GM10266 (cell line): ENCODE measurements around the gene VTI1A.

Experiments
- DNase-seq: peaks from one replicate; pipeline ENCODE4 v3.0.0; 2012; ENCODE audit errors: extremely low spot score
- TF ChIP-seq, protein P1 (sequence below): IDR thresholded peaks from 2 replicates; pipeline ENCODE4 v1.5.1; 2012; ENCODE audit warnings: mild to moderate bottlenecking, low read depth; ENCODE audit not compliant: control insufficient read depth, insufficient read depth; ENCODE audit errors: missing control alignments

VTI1A gene

DNA sequence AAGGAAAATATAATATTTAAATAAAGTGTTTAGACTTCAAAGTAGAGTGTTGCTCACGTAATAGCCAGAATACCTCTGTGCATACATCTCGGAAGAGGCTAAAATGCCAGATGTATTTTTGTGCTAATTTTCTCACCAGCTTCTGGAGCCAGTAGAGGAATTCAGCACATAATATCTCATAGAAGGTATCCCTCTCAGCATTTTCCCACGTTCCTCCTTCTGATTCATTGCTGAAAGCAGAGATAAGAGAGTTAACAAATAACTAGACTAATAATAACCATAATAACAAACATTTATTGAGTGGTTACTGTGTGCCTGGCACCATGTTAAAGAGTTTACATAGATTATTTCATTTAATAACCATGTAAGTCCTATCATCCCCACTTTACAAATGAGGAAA, 123.6 kb downstream of the VTI1A start:
- DNase-seq = no peak
- TF ChIP-seq, protein P1, sequence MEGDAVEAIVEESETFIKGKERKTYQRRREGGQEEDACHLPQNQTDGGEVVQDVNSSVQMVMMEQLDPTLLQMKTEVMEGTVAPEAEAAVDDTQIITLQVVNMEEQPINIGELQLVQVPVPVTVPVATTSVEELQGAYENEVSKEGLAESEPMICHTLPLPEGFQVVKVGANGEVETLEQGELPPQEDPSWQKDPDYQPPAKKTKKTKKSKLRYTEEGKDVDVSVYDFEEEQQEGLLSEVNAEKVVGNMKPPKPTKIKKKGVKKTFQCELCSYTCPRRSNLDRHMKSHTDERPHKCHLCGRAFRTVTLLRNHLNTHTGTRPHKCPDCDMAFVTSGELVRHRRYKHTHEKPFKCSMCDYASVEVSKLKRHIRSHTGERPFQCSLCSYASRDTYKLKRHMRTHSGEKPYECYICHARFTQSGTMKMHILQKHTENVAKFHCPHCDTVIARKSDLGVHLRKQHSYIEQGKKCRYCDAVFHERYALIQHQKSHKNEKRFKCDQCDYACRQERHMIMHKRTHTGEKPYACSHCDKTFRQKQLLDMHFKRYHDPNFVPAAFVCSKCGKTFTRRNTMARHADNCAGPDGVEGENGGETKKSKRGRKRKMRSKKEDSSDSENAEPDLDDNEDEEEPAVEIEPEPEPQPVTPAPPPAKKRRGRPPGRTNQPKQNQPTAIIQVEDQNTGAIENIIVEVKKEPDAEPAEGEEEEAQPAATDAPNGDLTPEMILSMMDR = no peak

DNA sequence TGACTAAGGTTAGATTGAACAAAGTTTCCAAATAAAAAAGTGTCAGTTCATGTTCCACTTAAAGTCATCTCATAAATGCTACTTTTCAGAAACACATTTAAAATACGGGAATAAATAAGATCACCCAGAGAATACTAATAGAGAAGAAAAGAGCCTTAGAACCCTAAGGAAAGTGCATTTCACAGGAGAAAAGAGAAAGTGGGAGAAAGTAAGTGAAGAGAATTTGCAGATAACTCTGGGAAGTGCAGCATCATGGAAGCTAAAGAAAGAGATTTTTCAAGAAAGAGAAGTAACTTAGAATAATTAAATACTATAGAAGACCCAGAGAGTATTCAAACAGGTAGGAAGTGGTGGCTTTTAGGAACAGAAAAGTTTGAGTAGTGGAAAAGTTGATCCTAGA, 132.6 kb downstream of the VTI1A start:
- DNase-seq = no peak
- TF ChIP-seq, protein P1 = no peak

DNA sequence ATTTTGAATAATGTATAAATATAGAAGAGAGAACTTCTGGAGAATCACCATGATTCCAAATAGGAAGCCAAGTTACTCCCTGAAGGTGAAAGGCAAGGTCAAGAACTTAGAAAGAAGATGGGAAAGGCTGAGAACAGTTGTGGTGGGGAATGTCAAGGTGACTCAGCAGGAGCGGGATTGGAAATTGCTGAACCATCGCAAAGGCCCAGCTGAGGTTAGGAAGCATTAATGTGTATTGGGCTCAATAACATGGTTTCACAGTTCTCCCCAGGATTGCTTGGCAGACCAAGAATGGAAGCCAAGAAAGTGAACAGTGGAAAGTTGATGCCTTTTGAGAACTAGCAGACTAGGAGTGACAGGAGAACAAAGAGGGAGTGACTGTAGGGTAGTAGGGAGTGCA, 133.3 kb downstream of the VTI1A start:
- DNase-seq = no peak
- TF ChIP-seq, protein P1 = no peak

DNA sequence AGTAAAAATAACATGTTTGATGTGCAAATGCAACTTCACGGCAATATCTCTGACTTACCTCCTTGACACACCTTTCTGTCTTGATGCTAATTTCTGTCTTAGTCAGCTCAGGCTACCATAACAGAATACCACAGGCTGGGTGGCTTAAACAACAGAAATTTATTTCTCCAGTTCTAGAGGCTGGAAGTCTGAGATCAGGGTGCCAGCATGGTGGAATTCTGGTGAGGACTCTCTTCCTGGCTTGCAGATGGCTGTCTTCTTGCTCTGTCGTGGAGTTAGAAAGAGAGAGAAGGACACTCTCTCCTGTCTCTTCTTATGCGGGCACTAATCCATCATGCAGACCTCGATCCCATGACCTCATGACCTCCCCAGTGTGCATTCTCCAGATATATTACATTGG, 134.9 kb downstream of the VTI1A start:
- no peak for DNase-seq
- TF ChIP-seq, protein P1 = no peak

DNA sequence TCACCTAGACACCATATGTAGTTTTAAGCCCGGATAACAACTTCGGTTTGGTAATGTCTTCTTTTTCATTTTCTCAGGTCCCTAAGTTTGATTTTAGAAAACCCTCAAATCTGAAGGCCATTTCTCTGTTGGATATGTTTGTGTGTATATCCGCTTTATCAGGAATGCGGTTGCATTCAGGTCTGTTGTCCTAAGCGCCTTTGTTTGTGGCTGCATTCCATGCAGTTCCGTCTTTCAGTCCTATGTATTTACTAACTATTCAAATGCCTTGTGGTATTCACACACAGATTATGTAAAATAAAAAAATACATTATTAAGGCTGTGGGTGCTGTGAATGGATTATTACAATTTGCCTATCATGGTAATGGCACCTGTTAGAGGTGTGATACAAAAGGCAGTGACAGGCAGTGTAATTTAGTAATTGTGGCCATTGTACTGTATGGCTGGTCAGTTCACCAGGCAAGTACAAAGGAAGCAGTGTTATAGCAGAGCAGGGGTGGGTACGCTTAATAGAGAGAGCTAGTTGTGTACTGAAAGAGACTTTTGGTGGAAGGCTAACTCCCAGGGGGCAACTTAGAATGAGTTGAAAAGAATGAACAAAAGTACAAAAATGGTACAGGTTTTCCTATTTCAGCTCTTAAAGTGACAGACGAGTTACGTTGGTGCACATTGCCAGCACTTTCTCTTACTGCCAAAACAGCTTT, 136.4 kb downstream of the VTI1A start:
- DNase-seq = no peak
- TF ChIP-seq, protein P1 = no peak

DNA sequence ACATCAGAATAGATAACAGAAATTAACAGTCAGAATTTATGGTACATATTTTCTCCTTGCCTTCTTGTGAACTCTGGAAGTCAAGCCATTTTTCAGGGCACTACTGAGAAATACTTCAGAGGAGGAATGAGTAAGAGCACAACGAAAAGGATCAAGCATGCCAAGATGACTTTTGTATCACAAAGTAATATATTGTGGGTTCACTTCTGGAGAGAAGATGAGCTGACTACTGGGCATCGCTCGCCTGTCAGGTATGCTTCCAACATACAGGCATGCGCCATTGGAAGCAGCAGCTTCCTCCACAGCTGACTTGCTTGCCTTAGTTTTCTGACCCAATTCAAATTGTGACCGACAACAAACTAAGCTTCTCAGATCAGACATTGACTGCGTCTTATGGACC, 137.3 kb downstream of the VTI1A start:
- DNase-seq = no peak
- TF ChIP-seq, protein P1 = no peak

DNA sequence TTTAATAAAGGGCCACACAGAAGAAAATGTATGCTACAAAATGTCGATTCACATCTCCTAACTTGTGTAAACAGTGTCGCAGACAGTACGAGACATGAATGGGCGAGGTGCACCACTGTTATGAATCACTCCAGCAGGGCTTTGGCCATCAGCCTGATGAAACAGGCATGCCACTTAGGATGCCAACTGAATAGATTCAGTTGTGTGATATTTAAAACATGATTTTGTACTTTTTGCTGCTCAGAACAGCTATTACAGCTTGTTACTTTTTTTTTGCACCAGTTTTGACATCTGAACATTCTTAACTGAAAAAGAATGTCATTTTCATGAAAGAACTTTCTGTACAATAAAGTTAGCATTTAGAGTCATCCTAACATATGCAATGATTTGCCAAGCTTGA, 138.1 kb downstream of the VTI1A start:
- DNase-seq = no peak
- TF ChIP-seq, protein P1 = no peak
